Measurements from ENCODE around the gene SNAPIN.

GRCh38 chr1:153629971-153630370, 28.5 kb upstream of the SNAPIN start:
- TF ChIP-seq EZH2 (IDR thresholded peaks at IDR 0.05; ENCODE audit: low read length), result no peak
- TF ChIP-seq CTCF (optimal IDR thresholded peaks at IDR 0.05 in 1 of 3, IDR thresholded peaks at IDR 0.05 in 1 of 3, conservative IDR thresholded peaks at IDR 0.05 in 1 of 3; ENCODE audit: extremely low read depth in 1 of 3, insufficient read depth in 2 of 3, low read length in 3 of 3), result no peak

Measured in keratinocyte (primary cell).